HK-2 (cell line): ENCODE data around the gene ERLEC1.
A peak's percentile ranks its signal among the peaks of the same experiment; 100 is the strongest.
"Not testable (repeated sequence)": the region's sequence is repeated elsewhere in the genome, so short reads cannot be mapped to it uniquely, and the experiment has no call there.

ENCODE experiments used
- DNase-seq: peaks from one replicate; pipeline ENCODE4 v3.0.0-alpha.2; 2018; ENCODE audit not compliant: unreplicated experiment

Gene ERLEC1, protein sequence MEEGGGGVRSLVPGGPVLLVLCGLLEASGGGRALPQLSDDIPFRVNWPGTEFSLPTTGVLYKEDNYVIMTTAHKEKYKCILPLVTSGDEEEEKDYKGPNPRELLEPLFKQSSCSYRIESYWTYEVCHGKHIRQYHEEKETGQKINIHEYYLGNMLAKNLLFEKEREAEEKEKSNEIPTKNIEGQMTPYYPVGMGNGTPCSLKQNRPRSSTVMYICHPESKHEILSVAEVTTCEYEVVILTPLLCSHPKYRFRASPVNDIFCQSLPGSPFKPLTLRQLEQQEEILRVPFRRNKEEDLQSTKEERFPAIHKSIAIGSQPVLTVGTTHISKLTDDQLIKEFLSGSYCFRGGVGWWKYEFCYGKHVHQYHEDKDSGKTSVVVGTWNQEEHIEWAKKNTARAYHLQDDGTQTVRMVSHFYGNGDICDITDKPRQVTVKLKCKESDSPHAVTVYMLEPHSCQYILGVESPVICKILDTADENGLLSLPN

DNA sequence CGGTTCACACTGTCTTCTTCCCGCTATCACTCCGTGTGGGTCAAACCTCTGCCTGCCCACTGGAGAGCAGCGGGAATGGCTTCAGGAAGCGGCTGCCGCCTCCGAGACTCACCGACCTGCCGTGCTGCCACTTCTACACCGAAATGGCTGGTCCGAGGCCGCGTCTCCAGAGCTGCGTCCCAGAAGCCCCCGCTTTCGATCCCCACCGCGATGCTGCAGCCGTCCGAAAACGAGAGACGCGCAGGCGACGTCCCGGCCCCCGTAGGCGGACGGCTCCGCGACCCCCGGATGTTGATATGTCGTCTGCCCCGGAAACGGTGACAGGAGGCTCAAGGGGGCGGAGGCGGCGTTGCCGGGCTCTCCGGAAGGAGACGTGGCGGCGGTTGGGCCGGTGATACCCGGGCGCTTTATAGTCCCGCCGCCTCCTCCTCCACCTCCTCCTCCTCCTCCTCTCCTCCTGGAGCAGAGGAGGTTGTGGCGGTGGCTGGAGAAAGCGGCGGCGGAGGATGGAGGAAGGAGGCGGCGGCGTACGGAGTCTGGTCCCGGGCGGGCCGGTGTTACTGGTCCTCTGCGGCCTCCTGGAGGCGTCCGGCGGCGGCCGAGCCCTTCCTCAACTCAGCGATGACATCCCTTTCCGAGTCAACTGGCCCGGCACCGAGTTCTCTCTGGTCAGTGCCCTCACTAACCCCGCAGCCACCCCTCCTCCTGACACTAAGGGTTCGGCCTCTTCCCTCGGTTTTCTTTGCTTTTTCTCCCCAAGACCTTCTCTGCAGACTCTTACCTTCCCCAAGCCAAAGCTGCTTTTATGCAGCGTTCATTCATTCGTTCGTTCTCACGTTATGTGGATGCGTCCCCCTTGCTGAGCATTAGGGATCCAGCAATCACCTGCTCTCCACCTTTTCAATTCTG lies at the start of gene ERLEC1, which contains the start of gene ASB3:
TSS of gene ERLEC1 (plus strand) at position 340 of the 909 bp plus-strand sequence. CDS start at position 507, 167 bp downstream.
TSS of gene ASB3 (minus strand) at position 249 of the 909 bp plus-strand sequence. CDS start 21,381 bp downstream, outside the sequence.
- DNase-seq = peak; percentile 84

DNA sequence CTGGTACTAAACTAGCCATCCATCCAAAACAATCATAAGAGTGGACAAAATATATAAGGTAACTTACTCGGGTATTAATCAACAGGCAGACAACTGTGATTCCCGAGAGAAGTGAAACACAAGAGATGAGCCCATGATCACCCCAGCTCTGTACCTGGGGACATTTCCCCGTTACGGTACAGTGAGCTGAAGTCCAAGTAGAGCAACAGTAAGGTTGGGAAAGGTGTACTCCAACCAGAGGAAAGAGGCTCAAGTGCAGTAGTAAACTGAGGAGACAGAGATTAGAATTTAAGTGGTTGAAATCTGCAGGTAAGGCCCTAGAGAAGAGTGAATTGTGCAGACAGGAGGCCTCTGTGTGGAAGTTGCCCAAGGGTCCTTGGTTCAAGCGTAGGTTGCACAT lies 49.8 kb upstream of the ERLEC1 start:
- DNase-seq = no peak

DNA sequence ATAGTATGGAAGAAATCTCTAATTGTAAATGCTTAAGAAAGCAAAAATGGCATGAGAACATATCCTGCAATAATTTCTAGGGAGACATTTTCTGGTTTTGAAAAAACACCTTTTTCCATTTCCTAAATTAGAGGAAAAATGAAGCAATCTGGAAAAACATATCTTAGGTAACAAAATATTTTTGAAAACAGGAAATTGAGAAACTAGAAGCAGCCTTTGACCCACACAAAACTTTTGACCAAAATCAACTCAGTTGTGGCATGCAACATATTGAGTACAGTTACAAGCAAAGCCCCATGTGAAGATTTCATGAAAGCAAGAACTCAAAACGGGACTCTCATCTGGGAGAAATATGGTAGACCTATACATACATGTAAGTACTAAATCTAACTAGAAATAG lies 47.8 kb upstream of the ERLEC1 start:
- DNase-seq = no peak

DNA sequence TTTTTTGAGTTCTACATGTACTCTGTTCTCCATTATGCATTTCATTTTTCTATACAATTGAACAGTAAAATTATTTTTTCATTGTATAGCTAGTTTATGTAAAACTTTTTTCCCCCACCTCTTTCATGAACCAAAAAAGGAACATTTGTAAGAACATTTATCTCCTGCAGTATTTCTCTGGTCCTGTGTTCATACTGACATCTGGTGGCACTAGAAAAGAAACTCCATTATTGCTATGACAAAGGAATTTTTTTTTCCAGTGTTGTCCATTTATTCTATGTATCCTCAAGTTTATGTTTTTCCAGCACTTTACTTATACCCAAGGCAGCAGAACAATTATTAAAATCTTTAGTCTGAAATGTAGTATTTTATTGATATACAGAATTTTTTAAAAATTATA lies 46.7 kb upstream of the ERLEC1 start:
- no peak for DNase-seq

DNA sequence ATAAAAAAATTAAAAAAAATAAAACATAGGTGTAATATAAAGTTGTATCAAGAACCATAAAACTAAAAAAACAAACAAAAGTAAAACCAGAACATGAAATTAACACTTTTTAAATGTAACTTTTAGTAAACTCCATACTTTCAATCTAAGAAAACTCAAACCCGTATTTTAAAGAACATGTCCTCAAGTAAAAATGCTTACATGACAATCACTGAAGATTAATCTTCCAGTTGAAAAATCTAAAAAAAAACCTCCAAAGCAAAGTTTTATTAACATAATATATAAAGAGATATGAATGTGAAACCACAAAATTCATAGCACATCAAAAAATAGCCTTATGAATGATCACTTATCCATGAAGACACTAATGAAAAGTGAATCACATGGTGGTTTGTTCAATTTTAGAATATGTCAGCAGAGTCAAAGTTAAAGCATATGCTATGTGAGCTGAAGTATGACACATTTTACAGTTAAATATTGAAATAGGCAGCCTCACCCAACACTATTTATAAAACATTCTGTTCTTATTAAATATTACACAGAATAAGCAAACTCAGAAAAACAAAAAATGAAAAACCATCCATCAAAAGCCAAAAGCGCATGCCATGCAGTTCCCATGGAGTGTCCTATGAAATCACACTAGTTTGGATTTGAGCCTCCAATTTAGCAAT lies 42.3 kb upstream of the ERLEC1 start:
- DNase-seq = no peak

DNA sequence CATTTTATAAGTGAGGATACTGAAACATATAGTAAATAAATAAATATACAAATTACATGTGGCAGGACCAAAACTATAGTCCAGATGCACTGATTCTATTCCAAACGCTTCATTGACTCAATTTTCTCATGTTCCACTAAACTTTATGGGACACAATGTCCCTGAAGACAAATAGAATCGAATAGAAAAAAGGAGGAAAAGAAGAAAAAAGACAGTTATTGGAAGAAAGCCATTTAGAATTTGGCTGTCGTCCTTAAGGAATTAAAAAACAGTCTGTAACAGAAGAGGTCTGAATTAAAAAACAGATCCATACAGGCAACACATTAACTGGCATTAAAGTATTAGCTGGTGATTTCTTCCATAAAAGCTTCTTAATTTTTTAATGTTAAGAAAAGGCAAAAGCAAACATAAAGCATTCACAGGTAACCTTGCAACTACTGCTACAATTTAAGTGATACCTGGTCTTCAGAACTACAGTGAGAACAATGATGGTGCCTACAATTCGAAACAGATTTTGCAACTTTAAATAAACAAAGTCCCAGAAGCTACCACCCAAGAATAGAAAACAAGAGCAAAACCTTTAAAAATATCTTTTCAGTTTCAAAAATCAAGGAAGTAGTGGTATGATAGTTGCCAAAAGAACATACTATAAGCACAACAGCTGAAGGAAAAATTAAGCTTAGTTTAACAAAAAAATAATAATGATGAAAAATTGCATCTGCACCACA lies 36.6 kb upstream of the ERLEC1 start:
- DNase-seq = no peak

DNA sequence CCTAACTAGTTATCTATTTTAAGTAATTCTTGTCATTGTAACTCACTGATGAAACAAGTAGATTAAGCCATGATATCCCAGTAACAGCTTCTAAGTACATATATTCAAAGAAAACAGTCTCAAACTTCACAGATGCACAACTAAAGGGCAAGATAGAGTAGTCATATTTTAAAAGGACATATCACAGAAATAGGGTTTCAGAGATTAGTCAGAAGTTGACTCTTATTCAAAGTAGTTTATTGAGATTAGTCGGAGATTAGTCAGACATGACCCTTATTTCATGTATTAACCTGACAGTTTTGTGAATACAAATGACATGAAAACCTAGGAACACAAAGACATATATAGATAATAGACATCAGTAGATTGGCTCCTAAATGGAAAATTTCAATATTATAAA lies 35.1 kb upstream of the ERLEC1 start:
- DNase-seq = no peak

DNA sequence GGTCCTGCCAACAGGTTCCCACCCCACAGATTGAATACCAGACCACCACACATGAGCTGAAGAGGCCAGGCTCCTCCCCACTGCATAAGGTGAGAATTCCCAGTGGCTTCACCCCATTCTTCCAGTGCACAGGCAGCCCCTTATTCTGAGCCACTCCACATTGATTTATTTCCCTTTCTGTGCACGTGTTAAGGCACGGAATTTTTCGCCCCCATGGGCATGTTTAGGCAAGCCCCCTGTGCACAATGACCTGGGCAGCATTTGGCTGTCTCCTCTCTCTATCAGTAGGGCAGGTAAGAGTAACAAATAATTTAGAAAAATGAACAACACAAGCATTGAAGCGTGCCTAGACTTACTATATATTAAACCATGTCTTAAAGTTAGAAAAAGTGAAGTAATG lies 34.5 kb upstream of the ERLEC1 start:
- DNase-seq = no peak

DNA sequence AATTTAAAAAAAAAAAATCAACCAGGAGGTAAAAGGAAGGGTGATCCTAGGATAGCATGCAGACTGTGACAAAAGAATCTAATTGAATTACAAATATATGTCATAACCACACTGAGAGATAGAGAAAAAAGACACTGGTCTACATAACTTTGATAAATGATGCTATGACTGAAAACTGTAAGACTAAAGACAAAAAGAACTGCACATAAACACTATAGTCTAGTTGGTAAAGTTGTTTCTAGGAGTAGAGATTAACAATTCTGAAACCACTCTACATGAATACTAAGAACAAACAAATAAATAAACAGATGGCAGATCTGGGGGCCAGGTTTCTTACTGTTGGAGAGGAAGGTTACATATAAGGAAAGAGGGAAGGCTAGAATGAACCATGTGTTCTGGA lies 33.8 kb upstream of the ERLEC1 start:
- DNase-seq = no peak

DNA sequence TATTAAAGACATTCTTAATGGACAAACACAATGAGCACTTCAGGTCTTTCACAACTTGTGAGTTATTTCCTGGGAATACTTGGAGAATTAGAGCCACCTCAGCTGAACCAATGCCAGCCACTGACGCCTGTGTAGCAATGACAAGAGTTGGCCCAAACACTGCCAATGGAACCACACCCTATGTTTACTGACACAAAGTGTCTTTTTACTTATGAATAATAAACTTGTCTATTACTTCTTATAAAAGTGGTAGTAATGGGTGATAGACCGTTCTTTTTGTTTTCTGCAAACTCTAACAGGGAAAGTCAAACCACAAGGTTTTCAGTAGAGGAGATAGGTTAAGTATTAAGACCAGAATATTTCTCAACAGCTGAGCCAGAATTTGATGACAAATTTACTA lies 31.7 kb upstream of the ERLEC1 start:
- DNase-seq = no peak

DNA sequence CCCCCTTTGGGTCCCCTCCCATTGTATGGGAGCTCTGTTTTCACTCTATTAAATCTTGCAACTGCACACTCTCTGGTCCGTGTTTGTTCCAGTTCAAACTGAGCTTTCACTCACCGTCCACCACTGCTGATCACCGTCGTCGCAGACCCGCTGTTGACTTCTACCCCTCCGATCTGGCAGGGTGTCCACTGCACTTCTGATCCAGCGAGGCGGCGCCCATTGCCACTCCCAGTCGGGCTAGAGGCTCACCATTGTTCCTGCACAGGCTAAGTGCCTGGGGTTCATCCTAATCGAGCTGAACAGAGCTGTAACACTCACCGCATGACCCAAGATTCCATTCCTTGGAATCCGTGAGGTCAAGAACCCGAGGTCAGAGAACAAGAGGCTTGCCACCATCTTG lies 30.2 kb upstream of the ERLEC1 start:
- DNase-seq = no peak

DNA sequence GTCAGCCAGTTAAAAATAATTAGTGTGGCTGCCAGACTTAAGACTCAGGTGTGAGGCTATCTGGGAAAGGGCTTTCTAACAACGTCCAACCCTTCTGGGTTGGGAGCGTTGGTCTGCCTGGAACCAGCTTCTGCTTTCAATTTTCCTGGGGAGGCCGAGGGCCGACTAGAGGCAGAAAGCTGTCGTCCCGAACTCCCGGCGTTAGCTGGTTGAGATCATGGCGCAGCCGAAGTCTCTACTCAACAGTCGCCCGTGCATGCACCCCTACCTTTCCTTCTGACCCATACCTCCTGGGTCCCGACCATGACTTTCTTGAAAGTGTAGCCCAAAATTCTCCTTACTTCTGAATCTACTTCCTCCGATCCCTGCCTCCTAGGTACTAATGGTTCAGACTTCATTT lies 29.6 kb upstream of the ERLEC1 start:
- not testable (repeated sequence) for DNase-seq

DNA sequence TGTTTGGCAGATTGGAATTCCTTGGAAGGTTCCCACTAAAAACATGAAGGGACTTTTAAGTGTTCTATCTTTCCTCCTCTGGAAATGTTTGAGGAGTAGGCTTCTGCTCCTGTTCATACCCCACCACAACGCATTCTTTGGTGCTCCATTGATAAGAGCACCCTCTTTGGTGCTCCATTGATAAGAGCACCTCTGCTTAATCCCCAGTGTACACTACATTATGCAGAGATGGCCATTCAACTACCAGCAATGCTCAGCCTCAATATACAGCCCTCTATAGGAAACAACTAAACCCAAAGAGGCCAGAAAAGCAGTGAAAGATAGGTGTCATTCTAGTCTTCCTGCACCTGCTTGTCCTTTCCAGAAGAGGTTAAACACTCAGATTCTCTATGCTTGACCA lies 21.1 kb upstream of the ERLEC1 start:
- DNase-seq = no peak

DNA sequence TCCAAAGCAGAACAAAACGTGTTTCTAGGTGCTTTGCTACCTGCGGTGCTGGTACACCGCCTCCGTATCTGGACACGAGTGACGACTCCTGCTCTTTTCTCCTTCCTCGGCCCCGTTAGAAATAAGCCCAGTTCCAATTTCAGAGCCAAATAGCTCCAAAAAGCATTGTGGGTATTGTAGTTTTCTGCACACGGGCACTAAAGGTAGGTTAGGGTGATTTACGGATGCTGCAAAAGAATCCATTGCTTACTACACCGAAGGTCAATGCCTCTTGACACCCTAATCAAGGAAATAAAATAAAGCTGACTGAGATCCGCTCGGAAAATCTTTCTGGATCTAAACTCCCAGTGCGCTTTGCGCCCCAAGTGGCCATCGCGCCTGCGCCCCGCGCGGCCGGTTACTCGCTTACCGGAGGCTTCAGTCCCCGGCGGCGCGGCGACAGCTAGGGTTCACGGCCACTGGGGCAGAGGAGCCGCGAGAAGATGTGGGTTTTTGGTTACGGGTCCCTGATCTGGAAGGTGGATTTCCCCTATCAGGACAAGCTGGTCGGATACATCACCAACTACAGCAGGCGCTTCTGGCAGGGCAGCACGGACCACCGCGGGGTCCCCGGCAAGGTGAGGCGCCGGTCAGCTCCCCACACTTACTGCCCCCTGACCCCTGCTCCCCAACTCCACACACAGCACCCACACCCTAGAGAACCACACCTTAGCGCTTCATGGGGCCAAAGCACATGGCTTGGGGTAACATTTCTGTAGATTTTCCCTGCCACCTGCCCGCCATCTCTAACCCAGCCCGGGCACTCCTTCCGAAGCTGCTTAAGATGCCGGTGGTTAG lies 19.2 kb upstream of the ERLEC1 start, which contains the start of gene CHAC2:
TSS of gene CHAC2 (plus strand) at position 400 of the 837 bp plus-strand sequence. CDS start at position 483, 83 bp downstream.
- DNase-seq = peak; percentile 84

DNA sequence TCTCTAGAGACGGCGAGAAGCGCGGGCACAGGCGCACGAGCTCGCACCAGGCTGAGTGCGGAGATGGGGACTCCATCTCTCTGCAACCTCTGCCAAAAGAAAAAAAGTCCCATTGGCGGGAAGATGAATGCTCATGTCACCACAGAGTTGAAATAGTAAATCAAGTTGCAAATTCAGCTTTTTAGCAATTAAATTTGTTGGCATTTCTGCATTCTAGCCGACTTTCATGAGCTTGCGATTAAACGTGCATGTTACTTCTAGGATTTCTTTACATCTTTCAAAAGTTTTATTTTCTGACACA lies 18.7 kb upstream of the ERLEC1 start:
- DNase-seq = no peak

DNA sequence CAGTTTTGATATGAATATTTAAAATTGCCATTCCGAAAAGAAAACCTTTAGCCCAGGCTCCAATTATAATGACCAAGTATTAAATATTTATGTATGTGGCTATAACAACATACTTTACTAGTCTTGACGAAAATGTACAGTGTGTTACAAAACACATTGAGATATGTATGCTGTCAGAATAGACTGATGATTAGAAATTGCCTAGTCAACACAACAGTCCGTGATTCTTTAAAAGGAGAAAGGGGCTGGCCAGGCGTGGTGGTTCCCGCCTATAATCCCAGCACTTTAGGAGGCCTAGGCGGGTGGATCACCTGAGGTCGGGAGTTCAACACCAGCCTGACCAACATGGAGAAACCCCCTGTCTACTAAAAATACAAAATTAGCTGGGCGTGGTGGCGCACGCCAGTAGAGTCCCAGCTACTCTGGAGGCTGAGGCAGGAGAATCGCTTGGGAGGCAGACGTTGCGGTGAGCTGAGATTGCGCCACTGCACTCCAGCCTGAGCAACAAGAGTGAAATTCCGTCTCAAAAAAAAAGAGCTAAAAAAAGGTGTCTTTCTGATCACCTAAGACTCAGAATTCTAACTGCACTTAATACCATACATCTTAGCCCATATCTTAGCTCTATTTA lies 17.4 kb upstream of the ERLEC1 start:
- DNase-seq = no peak

DNA sequence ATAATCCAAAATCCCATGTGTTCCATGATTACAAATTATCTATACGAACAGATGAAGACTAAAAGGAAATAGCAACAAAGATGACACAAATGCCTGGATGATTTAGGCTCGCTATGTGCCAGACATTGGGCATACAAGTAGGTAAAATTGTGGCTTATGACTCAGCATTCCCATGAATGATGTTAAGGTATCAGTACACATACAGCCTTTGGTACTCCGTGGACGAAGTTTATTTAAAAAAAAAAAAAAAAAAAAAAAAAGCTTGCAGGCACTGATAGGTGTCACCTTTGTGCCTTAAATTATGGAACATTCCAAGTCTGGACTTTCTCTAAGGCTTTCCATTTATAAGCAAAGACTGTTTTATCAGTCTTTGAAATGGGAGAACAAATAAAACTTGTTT lies 16.6 kb upstream of the ERLEC1 start:
- DNase-seq = no peak

DNA sequence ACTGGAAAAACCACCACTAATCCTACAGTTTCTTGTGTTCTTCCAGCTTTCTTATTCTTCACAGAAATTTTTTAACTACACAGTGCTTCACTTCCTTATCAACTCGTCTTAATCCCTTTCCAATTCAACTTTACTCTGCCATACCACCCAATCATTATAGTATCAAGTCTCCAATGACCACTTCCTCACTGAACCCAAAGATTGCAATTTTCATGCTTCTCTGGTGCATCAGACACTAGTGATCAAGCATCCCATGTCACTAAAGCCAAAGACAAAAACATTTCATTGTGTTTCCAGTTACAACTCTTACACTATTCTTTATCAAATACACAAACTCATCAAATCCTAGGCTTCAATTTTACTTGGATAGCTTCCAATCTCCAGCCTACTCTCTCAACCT lies 9.7 kb upstream of the ERLEC1 start:
- no peak for DNase-seq

DNA sequence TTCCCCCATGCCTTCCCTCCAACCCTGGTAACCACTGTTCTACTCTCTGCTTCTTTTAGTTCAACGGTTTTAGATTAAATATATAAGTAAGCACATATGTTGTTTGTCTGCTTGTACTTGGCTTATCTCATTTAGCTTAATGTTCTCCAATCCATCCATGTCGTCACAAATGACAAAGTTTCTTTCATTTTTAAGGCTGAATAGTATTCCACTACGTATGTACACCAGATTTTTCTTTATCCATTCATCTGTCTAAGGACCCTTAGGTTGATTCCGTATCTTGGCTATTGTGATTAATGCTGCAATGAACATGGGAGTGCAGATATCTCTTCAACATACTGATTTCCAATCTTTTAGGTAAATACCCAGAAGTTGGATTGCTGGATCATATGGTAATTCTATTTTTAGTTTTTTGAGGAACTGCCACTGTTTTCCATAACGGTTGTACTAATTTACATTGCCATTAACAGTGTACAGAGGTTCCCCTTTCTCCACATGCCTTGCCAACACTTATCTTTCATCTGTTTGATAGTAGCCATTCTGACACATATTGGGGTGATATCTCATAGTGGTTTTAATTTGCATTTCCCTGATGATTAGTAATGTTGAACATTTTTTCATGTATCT lies 8.2 kb upstream of the ERLEC1 start:
- no peak for DNase-seq

DNA sequence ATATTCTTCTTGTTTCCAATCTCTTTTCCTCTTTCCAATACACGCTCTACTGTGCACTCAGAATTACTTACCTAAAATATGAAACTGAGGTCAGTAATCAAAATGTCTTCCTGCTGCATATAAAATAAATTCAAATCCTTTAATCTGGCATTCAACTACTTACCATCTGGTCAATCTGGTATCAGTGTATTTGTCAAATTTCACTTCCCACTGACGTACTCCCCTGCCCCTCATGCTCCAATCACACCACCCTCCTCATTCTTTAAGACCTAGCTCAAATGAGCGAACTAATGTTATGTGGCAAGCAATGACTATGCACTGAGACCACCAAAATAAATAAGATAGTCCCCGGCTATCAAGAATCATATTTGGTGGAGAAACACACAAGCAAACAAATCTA lies 6.8 kb upstream of the ERLEC1 start:
- no peak for DNase-seq
